HG02642 (cell line): ENCODE results near the gene ADGRG1.

Experiments used
- ATAC-seq: cut with Tn5 transposase; IDR thresholded peaks from one replicate; pipeline ENCODE4 v1.9.1; 2021; ENCODE audit warnings: mild to moderate bottlenecking; ENCODE audit not compliant: unreplicated experiment, poor library complexity

ADGRG1 gene

DNA sequence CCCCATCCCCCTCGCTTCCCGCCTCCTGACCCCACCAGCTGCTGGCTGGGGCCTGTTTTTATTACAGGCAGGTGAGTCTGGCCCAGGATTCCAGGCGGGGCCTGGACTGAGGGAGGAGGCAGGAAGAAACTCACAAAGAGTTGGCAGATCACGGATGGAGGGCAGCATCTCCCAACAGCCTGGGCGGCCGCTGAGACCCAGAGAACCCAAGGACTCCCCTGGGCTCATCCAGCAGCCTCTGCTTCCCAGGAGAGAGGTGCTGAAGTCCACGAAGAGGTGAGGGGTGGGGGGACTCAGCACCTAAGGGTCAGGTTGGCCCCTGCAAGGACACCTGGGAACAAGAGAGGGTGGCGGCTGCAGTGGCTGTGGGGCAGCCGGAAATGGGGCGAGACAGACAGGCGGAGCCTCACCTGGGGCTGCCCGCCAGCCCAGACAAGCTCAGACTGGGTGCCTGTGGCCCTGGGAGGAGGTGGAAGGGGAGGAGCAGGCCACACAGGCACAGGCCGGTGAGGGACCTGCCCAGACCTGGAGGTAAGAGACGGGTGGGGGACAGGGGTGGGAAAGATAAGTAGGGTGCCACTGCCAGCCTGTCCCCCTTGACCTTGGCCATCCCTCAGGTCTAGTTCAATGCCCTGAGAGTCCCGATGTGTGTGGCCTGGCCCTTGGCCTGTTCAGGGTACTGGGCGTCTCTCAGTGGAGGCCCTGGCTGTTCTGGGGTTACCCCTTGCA, 8.7 kb upstream of the ADGRG1 start:
- no peak for ATAC-seq

DNA sequence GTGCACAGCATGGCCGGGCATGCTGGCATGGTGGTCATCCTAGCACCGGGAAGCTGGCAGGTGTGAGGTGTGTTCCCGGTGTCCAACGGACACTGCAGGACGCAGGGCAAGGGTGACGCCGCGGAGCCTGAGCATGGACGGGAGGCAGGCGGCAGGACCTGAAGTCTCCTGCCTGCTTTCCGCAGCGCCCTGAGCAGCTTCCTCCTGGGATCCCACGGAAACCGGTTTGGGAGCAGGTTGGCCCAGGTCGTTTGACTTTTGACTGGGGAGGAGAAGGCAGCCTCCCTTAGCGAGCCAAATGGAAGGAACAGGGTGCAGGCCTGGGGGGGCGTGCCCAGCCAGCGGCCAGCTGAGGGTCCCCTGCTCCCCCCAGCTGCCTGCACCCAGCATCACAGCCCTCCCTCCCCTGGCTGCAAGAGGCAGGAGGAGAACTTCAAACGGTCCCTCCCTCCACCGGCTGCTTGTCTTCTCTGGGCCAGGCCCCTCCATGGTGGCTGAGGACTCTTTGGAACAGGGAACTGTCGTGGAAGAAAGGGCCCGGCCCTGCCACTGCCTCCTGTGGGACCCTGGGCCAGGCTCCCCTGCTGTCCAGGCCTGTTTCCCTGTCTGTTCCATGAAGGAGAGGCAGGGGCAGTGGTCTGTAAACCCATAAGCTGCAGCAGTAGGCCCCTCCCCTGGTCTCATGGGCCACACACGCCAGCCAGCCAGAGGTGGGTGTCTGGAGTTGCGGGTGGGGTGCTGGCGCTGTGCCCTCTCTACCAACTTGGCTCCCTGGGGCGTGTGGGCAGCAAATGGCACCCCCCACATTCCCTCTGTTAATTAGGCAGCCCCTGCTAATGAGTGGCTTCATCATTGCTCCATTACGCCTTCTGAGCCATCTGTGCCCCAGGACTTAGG, 7.8 kb upstream of the ADGRG1 start:
- ATAC-seq: no peak

DNA sequence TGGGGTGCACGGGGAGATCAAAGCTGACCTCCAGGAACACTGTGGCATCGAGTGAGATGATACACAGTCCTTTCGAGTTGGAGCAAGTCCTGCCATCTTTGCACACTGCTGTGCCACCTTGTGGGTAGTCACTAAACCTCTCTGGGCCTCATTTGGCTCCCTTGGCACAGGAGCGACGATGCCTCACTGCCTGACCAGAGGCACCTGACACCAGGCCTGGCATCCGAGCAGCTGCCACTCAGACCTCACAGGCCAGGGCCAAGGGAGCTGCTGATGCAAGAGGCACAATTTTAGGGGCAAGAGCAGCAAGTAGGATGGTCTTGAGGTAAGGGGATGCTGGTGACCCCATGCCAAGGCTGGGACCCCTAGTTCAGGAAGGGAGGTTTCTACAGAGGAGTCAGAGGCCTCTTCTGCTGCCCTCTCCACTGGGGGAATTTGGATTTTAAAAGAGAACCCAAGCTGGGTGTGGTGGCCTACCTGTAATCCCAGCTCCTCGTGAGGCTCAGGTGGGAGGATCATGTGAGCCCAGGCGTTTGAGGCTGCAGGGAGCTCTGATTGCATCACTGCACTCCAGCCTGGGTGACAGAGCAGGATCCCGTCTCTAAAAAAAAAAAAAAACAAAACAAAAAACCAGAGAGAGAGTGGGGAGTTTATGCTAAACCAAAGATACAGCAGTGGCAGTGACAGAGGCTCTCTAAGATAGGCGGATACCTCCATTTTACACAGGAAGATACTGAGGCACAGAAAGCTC, 6.7 kb upstream of the ADGRG1 start:
- ATAC-seq: no peak

DNA sequence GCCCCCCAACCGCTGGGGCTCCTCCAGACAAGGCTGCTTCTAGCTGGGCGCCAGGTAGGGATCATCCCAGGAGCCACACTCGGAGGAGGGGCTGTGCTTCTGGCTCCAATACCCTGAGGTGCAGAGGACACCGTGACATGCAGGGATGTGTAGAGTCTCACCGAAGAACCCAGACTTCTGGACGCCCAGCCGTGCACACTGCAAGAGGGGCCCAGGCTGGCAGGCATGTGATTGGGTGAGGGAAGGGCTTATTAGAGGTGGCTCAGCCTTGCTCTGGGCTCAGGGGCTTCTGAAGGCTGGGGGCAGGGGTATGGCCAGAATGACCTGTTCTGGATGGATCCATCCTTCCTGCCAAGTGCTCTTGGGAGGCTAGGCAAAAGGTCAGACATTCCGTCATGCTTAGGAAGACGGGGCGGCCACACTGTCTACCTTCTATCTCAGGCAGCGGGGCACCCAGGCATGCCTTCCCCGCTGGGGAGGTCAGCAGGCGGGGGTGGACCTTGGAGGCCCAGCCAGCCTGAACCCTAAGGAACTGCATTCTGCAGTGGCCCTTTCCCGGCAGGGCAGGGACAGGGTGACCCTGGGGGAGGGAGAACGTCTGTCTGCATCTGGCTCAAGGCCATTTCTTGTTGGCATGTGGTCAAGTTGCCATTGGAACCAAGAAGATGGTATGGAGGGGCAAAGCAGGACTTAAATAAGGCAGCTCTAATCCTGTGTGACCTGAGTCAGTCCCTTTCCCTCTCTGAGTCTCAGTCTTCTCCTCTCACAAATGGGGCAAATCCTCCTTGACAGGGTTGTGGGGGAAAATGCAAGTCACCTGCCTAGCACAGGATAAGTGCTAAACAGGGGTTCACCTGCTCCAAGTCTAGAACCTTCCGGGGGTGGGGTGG, 5.8 kb upstream of the ADGRG1 start:
- no peak for ATAC-seq

DNA sequence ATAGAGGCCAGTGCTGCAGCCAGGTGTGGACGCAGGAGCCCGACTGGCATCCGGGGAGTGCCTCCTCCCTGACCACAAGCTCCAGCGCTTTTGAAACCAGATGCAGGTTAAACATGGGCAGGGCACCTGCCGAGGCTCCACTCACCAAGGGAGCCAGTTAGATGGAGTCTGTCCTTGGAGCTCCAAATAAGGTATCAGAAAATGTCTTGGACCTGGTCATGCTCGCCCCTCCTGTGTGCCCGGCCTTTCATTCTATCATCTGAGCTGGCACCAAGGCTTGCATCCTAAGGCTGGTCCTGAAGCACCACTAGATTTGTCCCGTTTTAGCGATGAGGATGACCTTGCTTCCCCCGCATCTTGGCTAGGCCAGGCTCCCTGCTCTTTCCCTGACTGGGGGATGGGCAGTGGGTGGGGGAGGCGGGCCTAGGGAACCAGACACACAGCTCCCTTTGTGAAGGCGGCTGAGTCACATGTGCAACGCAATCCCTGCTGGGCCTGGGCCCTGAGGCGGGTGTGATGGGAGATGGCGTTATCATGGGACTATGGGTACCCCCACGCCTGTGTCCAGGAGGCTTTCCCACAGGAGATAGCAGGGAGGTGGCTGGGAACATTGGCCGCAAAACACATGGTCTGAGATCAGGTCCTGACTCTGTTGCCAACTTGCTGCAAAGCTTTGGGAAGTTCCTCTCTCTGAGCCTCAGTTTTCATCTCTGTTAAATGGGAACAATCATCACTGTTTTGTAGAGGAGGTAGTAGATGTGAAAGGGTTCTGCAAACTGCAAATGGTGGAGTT, 5.0 kb upstream of the ADGRG1 start:
- no peak for ATAC-seq

DNA sequence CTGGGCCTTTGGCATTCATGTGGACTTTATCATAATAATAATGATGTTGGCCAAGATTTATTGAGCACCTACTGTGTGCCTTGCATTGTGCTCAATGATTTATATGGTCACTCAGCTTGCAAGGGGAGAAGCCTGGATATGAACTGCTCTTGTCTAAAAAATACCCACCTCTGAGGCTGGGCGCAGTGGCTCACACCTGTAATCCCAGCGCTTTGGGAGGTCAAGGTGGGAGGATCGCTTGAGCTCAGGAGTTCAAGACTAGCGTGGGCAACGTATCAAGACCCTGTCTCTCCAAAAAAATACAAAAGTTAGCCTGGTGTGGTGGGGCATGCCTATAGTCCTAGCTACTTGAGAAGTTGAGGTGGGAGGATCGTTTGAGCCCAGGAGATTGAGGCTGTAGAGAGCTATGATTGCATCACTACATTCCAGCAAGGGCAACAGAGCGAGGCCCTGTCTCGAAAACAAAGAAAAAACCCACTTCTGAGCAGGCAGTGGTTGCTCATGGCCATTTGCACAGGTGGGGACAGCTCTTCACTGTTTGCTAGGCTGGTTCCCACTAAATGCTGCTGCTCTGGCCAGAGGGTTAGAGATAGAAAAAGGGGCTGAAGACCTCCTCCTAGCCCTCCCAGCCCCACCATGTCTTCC, 4.3 kb upstream of the ADGRG1 start:
- no peak for ATAC-seq

DNA sequence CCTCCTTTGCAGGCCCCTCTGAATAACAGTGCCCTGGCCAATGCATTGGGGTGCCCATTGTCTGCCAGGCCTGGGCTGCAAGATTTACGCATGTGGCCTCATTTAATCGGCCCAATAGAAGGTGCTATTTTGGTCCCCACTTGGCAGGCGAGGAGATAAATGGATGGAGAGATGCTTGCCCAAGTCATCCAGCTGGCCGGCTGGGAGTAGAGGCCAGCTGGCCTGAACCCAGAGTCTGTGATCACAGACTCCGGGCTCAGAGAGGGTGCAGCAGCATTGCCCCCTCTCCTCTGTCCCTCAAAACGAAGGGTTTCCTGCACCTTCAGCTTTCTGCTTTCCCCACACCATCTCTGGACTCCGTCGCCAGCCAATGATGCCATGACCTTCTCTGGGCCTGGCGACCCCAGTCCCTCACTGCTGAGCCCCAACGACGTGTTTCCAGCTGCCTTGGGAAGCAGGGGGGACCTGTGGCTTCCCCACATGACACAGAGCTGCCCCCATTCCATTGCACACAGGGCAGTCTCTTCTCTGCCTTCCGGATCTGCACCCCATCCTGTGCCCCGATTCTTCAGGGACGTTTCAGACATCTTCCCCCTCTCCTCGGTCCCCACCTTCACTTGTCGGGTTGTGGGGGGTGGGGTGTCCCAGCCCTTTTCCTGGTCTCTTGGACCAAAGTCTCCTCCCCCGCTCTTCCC, 3.5 kb upstream of the ADGRG1 start:
- no peak for ATAC-seq

DNA sequence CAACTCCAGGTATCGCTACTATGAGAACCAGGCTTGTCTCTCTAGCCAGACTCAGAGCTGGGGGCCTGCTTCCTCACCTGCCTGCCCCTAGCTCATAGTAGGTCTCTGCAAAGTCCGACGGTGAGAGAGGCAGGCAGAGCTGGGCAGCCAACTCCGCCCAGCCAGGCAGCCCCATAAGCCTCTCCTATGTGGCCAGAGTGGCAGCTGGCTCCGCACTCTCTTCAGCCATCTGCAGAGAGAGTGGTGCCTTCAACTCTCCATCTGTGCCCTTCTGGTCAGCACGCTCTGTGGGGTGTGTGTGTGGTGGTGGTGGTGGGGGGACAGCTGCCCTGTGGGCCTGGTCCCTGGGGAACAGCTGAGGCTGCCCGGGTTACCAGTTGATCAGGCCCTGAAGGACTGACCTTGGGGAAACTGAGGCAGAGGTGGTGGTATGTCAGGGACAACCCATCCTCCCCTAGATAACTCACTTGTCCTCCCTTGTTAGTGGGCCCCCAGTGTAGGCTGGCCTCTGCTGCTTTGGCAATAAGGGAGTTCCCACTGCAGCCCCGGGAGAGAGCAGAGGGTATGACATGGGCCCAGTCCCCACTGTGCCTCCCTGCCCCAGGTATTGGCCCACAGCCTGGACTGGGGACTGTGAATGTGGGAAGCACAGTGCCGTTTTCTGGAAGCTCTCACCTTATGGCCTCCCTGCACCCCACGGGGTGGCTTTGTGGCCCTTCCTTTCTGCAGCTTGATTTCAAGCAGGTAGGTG, 1.8 kb upstream of the ADGRG1 start:
- ATAC-seq: no peak

DNA sequence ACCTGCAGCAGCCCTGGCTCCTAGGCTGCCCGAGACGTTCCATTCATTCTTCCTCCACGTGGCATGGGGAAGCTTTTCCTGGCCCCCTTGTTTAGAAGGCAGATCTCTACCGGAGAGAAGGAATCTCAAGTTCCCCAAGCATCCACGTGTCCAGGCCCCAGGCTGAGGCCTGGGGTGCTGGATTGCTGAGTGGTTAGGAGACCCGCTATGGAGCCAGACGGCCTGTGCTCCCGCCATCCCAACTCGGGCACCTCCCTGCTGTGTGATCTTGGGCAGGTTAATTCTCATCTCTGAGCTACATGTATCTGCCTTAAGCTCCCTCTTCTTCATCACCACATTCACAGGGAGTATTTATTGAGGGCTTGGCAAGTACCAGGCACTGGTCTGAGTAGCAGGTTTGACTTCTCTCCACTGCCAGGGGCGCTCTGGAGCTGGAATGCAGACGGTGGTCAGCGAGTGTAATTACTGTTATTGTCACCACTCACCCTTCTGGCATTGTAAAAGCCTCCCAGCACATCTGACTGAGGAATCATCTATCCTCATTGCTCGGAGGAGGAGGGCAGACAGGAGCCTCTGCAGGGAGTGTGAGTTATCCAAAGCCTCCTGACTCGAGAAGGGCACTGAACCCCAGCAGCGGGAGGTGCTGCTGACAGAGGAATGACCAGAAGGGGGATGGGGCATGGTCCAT, 1.1 kb upstream of the ADGRG1 start:
- no peak for ATAC-seq

DNA sequence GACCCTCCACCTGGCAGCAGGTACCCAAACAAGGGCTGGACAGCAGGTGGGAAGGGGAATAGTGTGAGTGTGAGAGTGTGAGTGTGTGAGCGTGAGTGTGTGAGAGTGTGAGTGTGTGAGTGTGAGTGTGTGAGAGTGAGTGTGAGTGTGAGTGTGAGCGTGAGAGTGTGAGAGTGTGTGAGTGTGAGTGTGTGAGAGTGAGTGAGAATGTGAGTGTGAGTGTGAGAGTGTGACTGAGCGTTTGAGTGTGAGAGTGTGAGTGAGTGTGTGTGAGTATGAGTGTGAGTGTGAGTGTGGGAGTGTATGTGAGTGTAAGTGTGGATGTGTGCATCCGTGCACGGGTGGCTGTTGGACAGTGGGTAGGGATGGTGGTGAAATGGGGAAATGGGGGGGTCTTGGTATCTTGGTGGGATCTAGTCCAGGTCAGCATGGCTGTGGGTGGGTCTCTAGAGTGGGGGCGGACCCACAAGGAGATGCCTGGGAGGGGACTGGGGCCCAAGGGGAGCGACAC, 408 bp downstream of the ADGRG1 start:
- ATAC-seq: no peak

DNA sequence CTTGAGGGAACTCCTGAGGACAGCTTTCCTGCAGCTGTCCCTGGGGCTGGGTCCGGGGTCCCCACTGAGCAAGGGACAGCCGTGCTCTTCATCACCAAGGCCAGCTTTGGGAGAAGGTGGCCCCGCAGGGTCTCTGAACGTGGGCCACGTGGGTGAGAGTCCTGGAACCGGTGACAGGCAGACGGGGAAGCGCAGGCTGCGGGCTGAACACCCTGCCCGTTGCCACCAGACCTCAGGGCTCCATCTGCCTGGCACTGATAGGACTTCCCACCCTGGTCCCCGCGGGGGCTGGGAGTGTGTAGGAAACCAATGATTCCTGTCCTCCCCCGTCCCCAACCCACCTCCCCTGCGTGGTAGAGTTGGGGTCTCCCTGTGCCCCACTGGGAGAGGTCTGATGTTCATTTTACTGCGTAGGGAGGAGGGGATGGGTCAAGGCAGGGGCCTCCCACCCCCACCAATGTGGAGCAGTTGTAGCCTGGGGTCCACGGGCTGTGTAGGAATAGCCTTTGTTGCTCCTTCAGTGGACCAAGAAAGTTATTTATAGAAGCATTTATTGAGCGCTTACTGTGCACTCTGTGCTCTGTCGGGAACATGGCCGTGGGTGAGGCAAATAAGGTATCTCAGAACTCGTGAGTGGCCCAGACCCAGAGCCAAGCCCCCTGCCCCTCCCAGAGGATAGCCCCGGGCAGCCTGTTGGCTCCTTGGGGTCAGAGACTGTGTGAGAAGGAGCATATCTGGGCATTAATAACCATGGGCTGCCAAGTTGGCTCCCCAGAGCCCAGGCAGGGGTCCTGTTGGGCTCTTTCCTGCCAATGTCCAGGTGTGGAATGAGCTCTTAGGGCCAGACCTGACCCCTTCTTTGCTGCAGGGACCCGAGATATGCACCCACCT, 1.3 kb downstream of the ADGRG1 start:
- ATAC-seq: no peak

DNA sequence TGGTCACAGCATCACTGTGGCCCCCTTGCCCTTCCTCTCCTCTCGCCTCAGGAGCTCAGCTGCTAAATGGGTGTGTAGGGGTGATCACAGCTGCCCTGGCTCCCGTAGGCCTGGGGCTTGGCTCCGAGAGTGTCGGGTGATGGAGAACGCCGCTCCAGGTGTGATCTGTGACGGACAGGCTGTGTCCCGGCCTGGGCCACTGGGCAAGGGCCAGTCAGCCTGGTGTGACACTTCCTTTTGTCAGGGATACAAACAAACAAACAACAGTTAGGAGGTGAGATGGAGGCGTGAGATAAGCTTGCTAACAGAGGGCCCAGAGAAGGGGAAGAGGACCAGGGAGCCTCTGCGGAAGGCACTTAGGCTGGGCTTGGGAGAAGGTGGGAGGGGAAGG, 2.0 kb downstream of the ADGRG1 start:
- no peak for ATAC-seq

DNA sequence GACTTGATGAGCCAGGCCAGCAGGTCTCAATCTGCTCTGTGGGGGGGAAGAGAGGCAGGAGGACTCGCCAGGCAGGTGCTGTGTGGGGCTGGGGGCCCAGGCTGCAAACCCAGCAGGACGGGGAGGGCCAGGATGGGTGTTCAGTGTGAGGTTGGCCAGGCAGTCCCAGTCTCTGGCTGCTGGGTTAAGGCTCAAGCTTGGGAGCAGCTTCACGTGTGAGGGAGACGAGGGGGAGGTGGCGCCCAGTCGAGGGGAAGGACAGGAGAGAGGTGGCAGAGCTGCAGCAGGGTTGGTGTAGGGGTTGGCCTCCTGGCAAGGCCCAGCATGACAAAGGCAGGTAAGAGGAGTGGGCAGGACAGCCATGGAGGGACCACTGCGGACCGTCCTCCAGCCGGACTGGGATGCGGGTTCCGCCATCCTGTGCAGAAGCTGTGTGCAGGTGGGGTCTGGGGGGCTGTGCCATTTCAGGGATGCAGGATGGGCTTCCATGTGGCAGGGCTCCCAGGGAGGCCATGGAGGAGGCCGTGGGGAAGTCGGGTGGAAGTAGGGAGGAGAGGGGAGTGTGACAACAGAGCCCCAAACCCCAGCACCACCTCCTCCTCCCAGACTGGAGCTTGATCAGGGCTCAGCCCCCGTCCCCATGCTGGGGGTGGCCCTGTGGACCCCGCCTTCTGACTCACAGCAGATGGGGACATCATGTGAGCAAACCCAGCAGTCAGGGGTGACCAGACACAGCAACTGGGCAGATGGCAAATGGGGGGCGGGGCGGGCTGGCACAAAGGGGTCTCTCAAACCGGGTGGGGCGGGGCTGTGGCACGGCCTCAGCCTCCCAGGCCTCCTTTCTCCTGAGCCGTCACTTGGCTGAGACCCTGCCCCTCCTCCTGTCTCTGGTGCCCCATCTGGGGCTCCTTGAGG, 2.8 kb downstream of the ADGRG1 start:
- no peak for ATAC-seq

DNA sequence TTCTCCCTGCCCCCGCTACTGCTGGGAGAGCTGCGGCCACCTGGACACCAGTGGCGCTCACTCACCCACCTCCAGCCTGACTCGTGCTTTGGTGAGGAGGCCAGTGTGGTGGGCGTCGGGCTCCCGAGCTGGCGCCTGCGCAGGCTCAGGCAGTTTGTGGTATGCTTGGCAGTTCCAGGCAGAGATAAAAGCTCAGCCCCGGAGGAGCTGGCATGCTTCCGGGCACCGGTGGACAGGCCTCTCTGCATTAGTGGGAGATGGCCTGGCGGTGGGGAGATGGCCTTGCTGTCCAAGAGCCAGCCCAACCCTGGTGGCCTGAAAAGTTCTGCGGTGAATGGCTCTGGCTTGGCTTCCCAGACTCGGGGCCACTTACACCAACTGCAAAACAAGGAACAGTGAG, 4.1 kb downstream of the ADGRG1 start:
- ATAC-seq: no peak
